Body of pancreas (tissue), 4 donors: ENCODE results near the gene TAB3. TPM values are rescaled to one million over a fixed set of nuclear protein-coding genes. Genes with fewer than 3 reads are reported as not detected.

Experiments
- ATAC-seq: fragments of 150-250 bp; one replicate; pipeline ENCODE4 v1.9.1; 2016
- DNase-seq, 4 donors: peaks; one replicate each; pipeline ENCODE4 v3.0.0-alpha.2; 2019
- H3K27ac ChIP-seq, 4 donors: fragments of 200-600 bp; sonication (generic); 1 replicate in 3 of 4; 2 replicates in 1 of 4; pipeline versions ENCODE4 v1.5.1 to v1.6.1; 2016 to 2019; ENCODE audit warnings: mild to moderate bottlenecking in 1 of 4, mixed read lengths in 1 of 4, moderate library complexity in 1 of 4
- H3K27me3 ChIP-seq, 2 donors: fragments of 200-600 bp; sonication (generic); one replicate each; pipeline ENCODE4 v1.6.0; 2016; ENCODE audit warnings: mild to moderate bottlenecking in 1 of 2
- H3K36me3 ChIP-seq, 2 donors: fragments of 200-600 bp; sonication (generic); replicated peaks in 1 of 2; 2 replicates each; pipeline ENCODE4 v1.5.1; 2016; ENCODE audit warnings: low read depth in 2 of 2; ENCODE audit not compliant: insufficient read depth in 1 of 2
- H3K4me1 ChIP-seq: fragments of 200-600 bp; sonication (generic); one replicate; pipeline ENCODE4 v1.6.0; 2016
- H3K4me3 ChIP-seq, 2 donors: fragments of 200-600 bp; sonication (generic); 1 replicate in 1 of 2; 2 replicates in 1 of 2; pipeline ENCODE4 v1.5.1; 2016 to 2019
- H3K9me3 ChIP-seq, 3 donors: fragments of 200-600 bp; sonication (generic); 1 replicate in 2 of 3; 2 replicates in 1 of 3; pipeline ENCODE4 v1.5.1; 2016
- POLR2A ChIP-seq, 3 donors: fragments of 450-650 bp; IDR thresholded peaks; one replicate each; pipeline ENCODE4 v1.6.1; 2016; ENCODE audit warnings: antibody characterized with exemption in 3 of 3, mild to moderate bottlenecking in 2 of 3
- WGBS, 2 donors: methylation state at CpG; one replicate each; pipeline ENCODE4 v1.1.5; 2017; 5-methylcytosine and 5-hydroxymethylcytosine counted together
- intact Hi-C: fragments of 100-400 bp; cut with DNase I; formaldehyde crosslinking; loops from one replicate; pipeline ENCODE4 v1.15.1; 2023
- total RNA-seq, 2 donors: library from RNA; depleted of rRNA; stranded (reverse); fragments of >200 nt; gene quantifications; one replicate each; pipeline ENCODE4 v1.1.0, GENCODE V29; 2016
- TF ChIP-seq, protein P1 (sequence below), 7 experiments: fragments of 450-650 bp in 4 of 7; fragments of 200-600 bp in 3 of 7; sonication (generic) in 3 of 7; IDR thresholded peaks; one replicate each; pipeline ENCODE4 v1.5.1; 2016 to 2019; ENCODE audit warnings: antibody characterized with exemption in 7 of 7

The TAB3 gene
- total RNA-seq, 2 donors from 2014 or later = 24.1 to 36.3 TPM

DNA sequence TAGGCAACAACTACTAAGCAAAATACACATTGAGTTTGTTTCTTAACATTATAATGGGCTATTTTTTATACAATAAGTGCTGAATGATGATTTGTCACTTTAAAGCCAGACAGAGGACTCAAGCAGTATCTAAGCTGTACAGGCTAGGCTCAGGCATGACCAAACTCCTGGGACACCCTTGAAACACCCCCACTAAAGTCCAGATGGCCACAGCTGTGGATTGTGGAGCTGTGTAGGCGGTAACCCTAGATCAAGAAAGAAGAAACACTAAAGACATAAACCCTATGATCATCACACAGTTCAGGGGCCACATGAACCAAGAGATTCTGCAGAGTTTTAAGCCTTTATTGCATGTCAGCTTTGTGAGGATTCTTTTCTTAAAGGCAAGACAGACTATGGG is 25.1 kb downstream of the TAB3 start:
- peaks cover 6% of the 10 kb centered on the region for H3K4me1 ChIP-seq
- peak overlapping the region in 2 of 4 donors; percentile 36 to 62 for H3K27ac ChIP-seq
- no peak for TF ChIP-seq POLR2A (IDR thresholded peaks at IDR 0.05)
- TF ChIP-seq, protein P1, sequence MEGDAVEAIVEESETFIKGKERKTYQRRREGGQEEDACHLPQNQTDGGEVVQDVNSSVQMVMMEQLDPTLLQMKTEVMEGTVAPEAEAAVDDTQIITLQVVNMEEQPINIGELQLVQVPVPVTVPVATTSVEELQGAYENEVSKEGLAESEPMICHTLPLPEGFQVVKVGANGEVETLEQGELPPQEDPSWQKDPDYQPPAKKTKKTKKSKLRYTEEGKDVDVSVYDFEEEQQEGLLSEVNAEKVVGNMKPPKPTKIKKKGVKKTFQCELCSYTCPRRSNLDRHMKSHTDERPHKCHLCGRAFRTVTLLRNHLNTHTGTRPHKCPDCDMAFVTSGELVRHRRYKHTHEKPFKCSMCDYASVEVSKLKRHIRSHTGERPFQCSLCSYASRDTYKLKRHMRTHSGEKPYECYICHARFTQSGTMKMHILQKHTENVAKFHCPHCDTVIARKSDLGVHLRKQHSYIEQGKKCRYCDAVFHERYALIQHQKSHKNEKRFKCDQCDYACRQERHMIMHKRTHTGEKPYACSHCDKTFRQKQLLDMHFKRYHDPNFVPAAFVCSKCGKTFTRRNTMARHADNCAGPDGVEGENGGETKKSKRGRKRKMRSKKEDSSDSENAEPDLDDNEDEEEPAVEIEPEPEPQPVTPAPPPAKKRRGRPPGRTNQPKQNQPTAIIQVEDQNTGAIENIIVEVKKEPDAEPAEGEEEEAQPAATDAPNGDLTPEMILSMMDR (IDR thresholded peaks at IDR 0.05) = no peak
- no peaks in the 10 kb centered on the region for H3K27me3 ChIP-seq
- intact Hi-C loops = no loop called here
- H3K36me3 ChIP-seq = no peaks in the 10 kb centered on the region
- ATAC-seq (no peak), DNase-seq (peak in 1 of 4 donors; percentile 2)
- H3K4me3 ChIP-seq = no peak overlapping the region
- H3K9me3 ChIP-seq = no peaks in the 10 kb centered on the region
- 83 to 88% methylated on average over 1 of the region's 1 CpG for WGBS, 2 donors

DNA sequence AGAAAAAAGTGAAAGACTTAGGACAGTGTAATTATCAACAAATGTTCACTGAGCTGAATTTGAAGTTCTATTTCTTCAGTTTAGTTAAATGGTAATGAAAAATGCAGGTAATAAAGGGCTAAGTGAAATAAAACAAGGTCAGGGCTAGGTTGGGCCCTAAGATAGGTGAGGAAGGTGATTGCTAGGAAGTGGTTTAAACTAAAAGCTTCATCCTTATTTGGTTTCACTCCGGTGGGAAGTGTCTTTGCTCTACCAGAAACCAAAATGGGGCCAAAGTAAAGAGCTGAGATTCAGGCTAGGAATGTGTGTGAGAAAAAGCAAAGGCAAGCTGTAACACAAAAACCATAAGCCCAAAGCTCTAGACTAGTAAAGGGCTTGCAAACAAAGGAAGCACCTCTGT is 31.0 kb downstream of the TAB3 start:
- ATAC-seq = no peak
- TF ChIP-seq POLR2A (IDR thresholded peaks at IDR 0.05) = no peak
- TF ChIP-seq, protein P1 (IDR thresholded peaks at IDR 0.05) = no peak
- intact Hi-C loops = no loop called here
- DNase-seq = no peak
- H3K4me1 ChIP-seq = no peaks in the 10 kb centered on the region
- H3K27ac ChIP-seq = no peak overlapping the region
- H3K36me3 ChIP-seq = no peaks in the 10 kb centered on the region
- no peak overlapping the region for H3K4me3 ChIP-seq
- 78 to 92% methylated on average over 1 of the region's 1 CpG for WGBS, 2 donors
- no peaks in the 10 kb centered on the region for H3K27me3 ChIP-seq
- H3K9me3 ChIP-seq = no peaks in the 10 kb centered on the region

DNA sequence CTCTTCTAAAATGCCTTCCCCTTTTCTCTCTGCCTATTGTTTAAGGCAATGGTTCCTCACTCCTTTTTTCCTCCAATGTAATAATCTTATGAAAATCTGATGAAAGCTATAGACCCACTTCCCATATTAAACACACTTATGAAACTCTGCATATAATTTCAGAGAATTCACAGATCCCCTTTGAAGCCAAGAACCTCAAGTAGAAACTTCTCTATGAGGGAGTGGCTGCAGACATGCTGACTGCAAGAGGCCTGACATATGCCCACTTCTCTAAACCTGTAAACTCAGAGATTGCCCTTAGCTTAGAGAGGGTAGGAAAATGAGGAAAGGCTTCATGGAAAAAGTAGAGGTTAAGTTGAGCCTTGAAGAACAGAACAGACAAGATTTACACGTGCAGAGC is 37.6 kb downstream of the TAB3 start:
- WGBS, 2 donors = 0 to 92% methylated on average over 1 of the region's 1 CpG
- Histone ChIP-seq H3K4me1 (no peaks in the 10 kb centered on the region), H3K9me3 (no peaks in the 10 kb centered on the region), H3K36me3 (no peaks in the 10 kb centered on the region), H3K4me3 (no peak overlapping the region), H3K27ac (no peak overlapping the region), H3K27me3 (no peaks in the 10 kb centered on the region)
- no peak for ATAC-seq
- TF ChIP-seq, protein P1 (IDR thresholded peaks at IDR 0.05) = no peak
- no peak for TF ChIP-seq POLR2A (IDR thresholded peaks at IDR 0.05)
- intact Hi-C loops = no loop called here
- no peak for DNase-seq

DNA sequence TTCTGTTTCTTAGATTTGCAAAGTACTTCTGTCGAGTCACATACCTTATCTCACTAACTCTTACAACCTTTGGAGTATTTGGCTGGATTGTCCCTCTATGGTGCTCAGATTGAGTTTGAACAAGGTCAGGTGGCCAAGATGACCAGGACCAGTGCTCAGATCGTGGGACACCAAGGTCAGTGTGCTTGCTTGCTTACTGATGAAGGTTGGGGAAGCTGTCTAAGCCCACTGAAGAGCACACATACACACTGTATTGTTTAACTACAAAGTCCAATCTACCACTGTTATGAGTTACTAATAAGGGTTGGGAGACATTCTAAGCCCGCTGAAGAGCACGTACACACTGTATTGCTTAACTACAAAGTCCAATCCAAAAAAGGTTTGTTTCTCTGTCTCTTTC is 53.7 kb downstream of the TAB3 start:
- H3K9me3 ChIP-seq = no peaks in the 10 kb centered on the region
- ATAC-seq (no peak), DNase-seq (no peak)
- H3K27ac ChIP-seq = no peak overlapping the region
- no peaks in the 10 kb centered on the region for H3K4me1 ChIP-seq
- no peak overlapping the region for H3K4me3 ChIP-seq
- intact Hi-C loops = no loop called here
- no peaks in the 10 kb centered on the region for H3K27me3 ChIP-seq
- H3K36me3 ChIP-seq = no peaks in the 10 kb centered on the region
- no peak for TF ChIP-seq POLR2A (IDR thresholded peaks at IDR 0.05)
- TF ChIP-seq, protein P1 (IDR thresholded peaks at IDR 0.05) = no peak
- 81 to 93% methylated on average over 4 of the region's 4 CpGs for WGBS, 2 donors

DNA sequence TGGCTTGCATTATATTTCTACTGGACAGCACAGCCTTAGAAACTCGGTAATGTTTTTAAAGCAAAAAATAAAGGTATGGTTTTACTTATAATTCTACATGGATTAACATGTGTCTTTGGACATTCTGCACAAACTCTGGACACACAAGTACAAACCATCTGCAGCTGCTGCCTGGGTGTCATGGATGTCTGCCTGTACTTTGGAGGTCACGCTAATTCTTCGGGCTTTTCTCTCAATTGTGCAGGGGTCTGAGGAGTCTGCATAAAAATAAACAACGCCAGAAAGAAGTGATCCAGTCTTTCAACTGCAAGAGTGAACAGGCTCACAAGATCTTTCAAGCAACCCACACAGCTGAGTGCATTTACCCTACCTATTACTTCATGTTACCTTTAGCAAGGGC is 55.2 kb downstream of the TAB3 start:
- ATAC-seq (no peak), DNase-seq (no peak)
- Histone ChIP-seq H3K4me3 (no peak overlapping the region), H3K27ac (no peak overlapping the region), H3K4me1 (no peaks in the 10 kb centered on the region), H3K36me3 (no peaks in the 10 kb centered on the region), H3K27me3 (no peaks in the 10 kb centered on the region), H3K9me3 (no peaks in the 10 kb centered on the region)
- TF ChIP-seq, protein P1 (IDR thresholded peaks at IDR 0.05) = no peak
- intact Hi-C loops = no loop called here
- 95% methylated on average over 4 of the region's 4 CpGs for WGBS, 2 donors
